Liver (tissue), 9 donors: ENCODE measurements around the gene STAB1. TPM values are rescaled to one million over a fixed set of nuclear protein-coding genes. Genes with fewer than 3 reads are reported as not detected.

Experiments
- DNase-seq: peaks from one replicate; pipeline ENCODE4 v3.0.0-alpha.2; 2017; ENCODE audit warnings: low spot score
- H3K27ac ChIP-seq, 2 donors: one replicate each; pipeline ENCODE4 v1.7.0; 2013; ENCODE audit warnings: inconsistent platforms in 2 of 2, low read length in 2 of 2, control low read depth in 1 of 2, low read depth in 1 of 2, mild to moderate bottlenecking in 1 of 2
- H3K27me3 ChIP-seq, 4 donors: one replicate each; pipeline versions ENCODE4 v1.6.1 to v1.7.0; 2013; ENCODE audit warnings: low read length in 3 of 4, inconsistent platforms in 1 of 4, mild to moderate bottlenecking in 1 of 4, moderate library complexity in 1 of 4; ENCODE audit not compliant: control insufficient read depth in 4 of 4, insufficient read depth in 4 of 4
- H3K36me3 ChIP-seq, 4 donors: one replicate each; pipeline versions ENCODE4 v1.6.1 to v1.7.0; 2013; ENCODE audit warnings: low read length in 3 of 4, mild to moderate bottlenecking in 3 of 4, low read depth in 1 of 4, moderate library complexity in 1 of 4; ENCODE audit not compliant: control insufficient read depth in 4 of 4, insufficient read depth in 3 of 4
- H3K4me1 ChIP-seq, 4 donors: one replicate each; pipeline versions ENCODE4 v1.6.1 to v1.7.0; 2013; ENCODE audit warnings: low read length in 3 of 4, mild to moderate bottlenecking in 3 of 4, moderate library complexity in 1 of 4; ENCODE audit not compliant: control insufficient read depth in 4 of 4, insufficient read depth in 4 of 4
- H3K4me3 ChIP-seq, 3 donors: one replicate each; pipeline versions ENCODE4 v1.6.1 to v1.7.0; 2013; ENCODE audit warnings: low read length in 3 of 3, control low read depth in 1 of 3, low read depth in 1 of 3, mild to moderate bottlenecking in 1 of 3
- H3K9ac ChIP-seq, 2 donors: one replicate each; pipeline ENCODE4 v1.7.0; 2013; ENCODE audit warnings: low read length in 2 of 2, mild to moderate bottlenecking in 2 of 2, moderate library complexity in 2 of 2, control low read depth in 1 of 2, low read depth in 1 of 2
- H3K9me3 ChIP-seq, 4 donors: one replicate each; pipeline versions ENCODE4 v1.6.1 to v1.7.0; 2013; ENCODE audit warnings: low read length in 3 of 4; ENCODE audit not compliant: control insufficient read depth in 4 of 4
- ATF3 ChIP-seq: IDR thresholded peaks from 2 replicates; pipeline ENCODE4 v1.6.1; 2016; ENCODE audit warnings: antibody characterized with exemption
- EGR1 ChIP-seq, 2 donors: IDR thresholded peaks; 2 replicates each; pipeline ENCODE4 v1.6.1; 2016 to 2018; ENCODE audit warnings: antibody characterized with exemption in 2 of 2, low read depth in 2 of 2
- FOXA2 ChIP-seq: IDR thresholded peaks from 2 replicates; pipeline ENCODE4 v1.6.1; 2016; ENCODE audit warnings: antibody characterized with exemption
- GABPA ChIP-seq, 2 donors: IDR thresholded peaks in 1 of 2; conservative IDR thresholded peaks in 1 of 2; 2 replicates each; pipeline ENCODE4 v1.6.1; 2016; ENCODE audit warnings: antibody characterized with exemption in 2 of 2, mild to moderate bottlenecking in 1 of 2, moderate library complexity in 1 of 2
- HNF4A ChIP-seq, 2 donors: conservative IDR thresholded peaks; 2 replicates each; pipeline ENCODE4 v1.6.1; 2016; ENCODE audit warnings: antibody characterized with exemption in 2 of 2, mild to moderate bottlenecking in 2 of 2
- HNF4G ChIP-seq: IDR thresholded peaks from 2 replicates; pipeline ENCODE4 v1.6.1; 2016; ENCODE audit warnings: antibody characterized with exemption
- JUND ChIP-seq, 2 donors: IDR thresholded peaks; 2 replicates each; pipeline ENCODE4 v1.6.1; 2016; ENCODE audit warnings: antibody characterized with exemption in 2 of 2
- NR2F2 ChIP-seq: IDR thresholded peaks from 2 replicates; pipeline ENCODE4 v1.6.1; 2016; ENCODE audit warnings: antibody characterized with exemption
- RAD21 ChIP-seq, 2 donors: IDR thresholded peaks; 2 replicates each; pipeline ENCODE4 v1.6.1; 2016; ENCODE audit warnings: antibody characterized with exemption in 2 of 2, mild to moderate bottlenecking in 2 of 2
- RXRA ChIP-seq, 2 donors: IDR thresholded peaks; 2 replicates each; pipeline ENCODE4 v1.6.1; 2017 to 2018; ENCODE audit warnings: antibody characterized with exemption in 2 of 2, mild to moderate bottlenecking in 1 of 2
- SP1 ChIP-seq: IDR thresholded peaks from 2 replicates; pipeline ENCODE4 v1.6.1; 2018; ENCODE audit warnings: antibody characterized with exemption, mild to moderate bottlenecking
- TAF1 ChIP-seq: conservative IDR thresholded peaks from 2 replicates; pipeline ENCODE4 v1.6.1; 2016; ENCODE audit warnings: antibody characterized with exemption, mild to moderate bottlenecking
- YY1 ChIP-seq: IDR thresholded peaks from 2 replicates; pipeline ENCODE4 v1.6.1; 2016; ENCODE audit warnings: antibody characterized with exemption, mild to moderate bottlenecking
- ZBTB33 ChIP-seq: IDR thresholded peaks from 2 replicates; pipeline ENCODE4 v1.6.1; 2016; ENCODE audit warnings: antibody characterized with exemption
- WGBS: extraction: QIAGEN DNeasy Blood & Tissue Kit; methylation state at CpG from one replicate; pipeline ENCODE4 v1.1.7; 2013; 5-methylcytosine and 5-hydroxymethylcytosine counted together
- polyA plus RNA-seq, 2 donors: library from polyadenylated mRNA; stranded (reverse) in 1 of 2; unstranded in 1 of 2; fragments of 200-250 nt in 1 of 2; fragments of >200 nt in 1 of 2; fragmentation: Nextera tagmentation in 1 of 2; extraction: Ambion mirVana in 1 of 2; gene quantifications; one replicate each; pipeline versions ENCODE4 v1.2.1 to v1.2.3, GENCODE V29; 2013 to 2015
- total RNA-seq, 2 donors: library from RNA; depleted of rRNA; stranded (reverse); fragments of >200 nt; gene quantifications; one replicate each; pipeline ENCODE4 v1.2.3, GENCODE V29; 2014
- TF ChIP-seq, protein P1 (sequence below): fragments of 150-350 bp; IDR thresholded peaks from 2 replicates; pipeline ENCODE4 v1.5.1; 2017; ENCODE audit warnings: improper control_type of control experiment, low read depth, low read length; ENCODE audit not compliant: missing input control
- TF ChIP-seq, protein P2 (sequence below): IDR thresholded peaks from 2 replicates; pipeline ENCODE4 v1.6.1; 2016; ENCODE audit warnings: antibody characterized with exemption, mild to moderate bottlenecking
- TF ChIP-seq, protein P3 (sequence below): IDR thresholded peaks from 2 replicates; pipeline ENCODE4 v1.6.1; 2016; ENCODE audit warnings: antibody characterized with exemption
- donor health status: healthy.
- donor health status: healthy.
- donor health status: healthy.
- donor health status: healthy.
- donor health status: healthy.

The STAB1 gene
- total and polyA plus RNA-seq, 4 donors = 42.0 to 198 (median 71.5) TPM

DNA sequence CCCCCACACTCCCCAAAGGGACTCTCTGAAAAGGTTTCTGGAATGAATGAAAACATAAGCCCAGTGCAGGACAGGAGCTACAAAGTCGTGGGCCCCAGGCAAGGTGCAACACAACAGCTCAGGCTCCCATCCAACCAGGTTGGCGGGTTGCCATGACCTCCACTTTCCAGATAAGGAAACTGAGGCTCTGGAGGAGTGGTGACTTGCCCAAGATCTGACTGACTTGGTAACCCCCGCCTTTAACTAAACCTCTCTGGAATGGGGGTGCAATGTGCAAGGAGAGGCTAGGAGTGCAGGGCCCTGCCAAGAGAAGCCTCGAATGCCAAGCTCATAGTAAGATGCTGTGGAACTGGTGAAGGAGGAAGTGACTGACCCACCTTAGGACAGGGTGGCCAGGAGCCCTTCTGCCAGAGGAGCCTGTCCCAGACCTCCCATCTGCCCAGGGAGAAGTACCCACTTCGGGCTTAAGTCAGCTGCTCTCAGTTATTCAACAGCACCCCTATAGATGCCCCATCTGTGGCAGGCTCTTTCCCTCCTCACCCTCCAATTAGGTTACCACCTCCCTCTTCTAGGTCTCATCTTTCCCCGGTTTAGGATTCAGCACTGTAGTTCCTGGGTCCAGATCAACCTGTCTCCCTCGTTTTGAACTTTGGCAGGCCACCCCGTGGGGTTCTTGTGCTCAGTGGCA lies 40.7 kb upstream of the STAB1 start:
- Histone ChIP-seq H3K9me3 (no peaks in the 10 kb centered on the region), H3K27me3 (no peaks in the 10 kb centered on the region), H3K4me3 (no peak overlapping the region), H3K27ac (peak overlapping the region; percentile 86 to 91), H3K36me3 (peaks cover 0 to 17% (median 8%) of the 10 kb centered on the region in 4 donors), H3K9ac (peak overlapping the region; percentile 92 to 96), H3K4me1 (peaks cover 0 to 29% (median 16%) of the 10 kb centered on the region in 4 donors)
- WGBS = 65% methylated on average over 8 of the region's 8 CpGs
- TF ChIP-seq JUND (IDR thresholded peaks at IDR 0.05) (no peak), RAD21 (IDR thresholded peaks at IDR 0.05) (no peak), YY1 (no peak), EGR1 (IDR thresholded peaks at IDR 0.05; ENCODE audit: low read depth in 2 of 2) (no peak), GABPA (IDR thresholded peaks at IDR 0.05 in 1 of 2, conservative IDR thresholded peaks at IDR 0.05 in 1 of 2) (no peak), RXRA (IDR thresholded peaks at IDR 0.05) (no peak), SP1 (no peak), HNF4A (conservative IDR thresholded peaks at IDR 0.05) (no peak), NR2F2 (no peak), ZBTB33 (no peak), ATF3 (no peak), FOXA2 (no peak), TAF1 (no peak), HNF4G (no peak)
- TF ChIP-seq, protein P1, sequence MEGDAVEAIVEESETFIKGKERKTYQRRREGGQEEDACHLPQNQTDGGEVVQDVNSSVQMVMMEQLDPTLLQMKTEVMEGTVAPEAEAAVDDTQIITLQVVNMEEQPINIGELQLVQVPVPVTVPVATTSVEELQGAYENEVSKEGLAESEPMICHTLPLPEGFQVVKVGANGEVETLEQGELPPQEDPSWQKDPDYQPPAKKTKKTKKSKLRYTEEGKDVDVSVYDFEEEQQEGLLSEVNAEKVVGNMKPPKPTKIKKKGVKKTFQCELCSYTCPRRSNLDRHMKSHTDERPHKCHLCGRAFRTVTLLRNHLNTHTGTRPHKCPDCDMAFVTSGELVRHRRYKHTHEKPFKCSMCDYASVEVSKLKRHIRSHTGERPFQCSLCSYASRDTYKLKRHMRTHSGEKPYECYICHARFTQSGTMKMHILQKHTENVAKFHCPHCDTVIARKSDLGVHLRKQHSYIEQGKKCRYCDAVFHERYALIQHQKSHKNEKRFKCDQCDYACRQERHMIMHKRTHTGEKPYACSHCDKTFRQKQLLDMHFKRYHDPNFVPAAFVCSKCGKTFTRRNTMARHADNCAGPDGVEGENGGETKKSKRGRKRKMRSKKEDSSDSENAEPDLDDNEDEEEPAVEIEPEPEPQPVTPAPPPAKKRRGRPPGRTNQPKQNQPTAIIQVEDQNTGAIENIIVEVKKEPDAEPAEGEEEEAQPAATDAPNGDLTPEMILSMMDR = no peak
- TF ChIP-seq, protein P2, sequence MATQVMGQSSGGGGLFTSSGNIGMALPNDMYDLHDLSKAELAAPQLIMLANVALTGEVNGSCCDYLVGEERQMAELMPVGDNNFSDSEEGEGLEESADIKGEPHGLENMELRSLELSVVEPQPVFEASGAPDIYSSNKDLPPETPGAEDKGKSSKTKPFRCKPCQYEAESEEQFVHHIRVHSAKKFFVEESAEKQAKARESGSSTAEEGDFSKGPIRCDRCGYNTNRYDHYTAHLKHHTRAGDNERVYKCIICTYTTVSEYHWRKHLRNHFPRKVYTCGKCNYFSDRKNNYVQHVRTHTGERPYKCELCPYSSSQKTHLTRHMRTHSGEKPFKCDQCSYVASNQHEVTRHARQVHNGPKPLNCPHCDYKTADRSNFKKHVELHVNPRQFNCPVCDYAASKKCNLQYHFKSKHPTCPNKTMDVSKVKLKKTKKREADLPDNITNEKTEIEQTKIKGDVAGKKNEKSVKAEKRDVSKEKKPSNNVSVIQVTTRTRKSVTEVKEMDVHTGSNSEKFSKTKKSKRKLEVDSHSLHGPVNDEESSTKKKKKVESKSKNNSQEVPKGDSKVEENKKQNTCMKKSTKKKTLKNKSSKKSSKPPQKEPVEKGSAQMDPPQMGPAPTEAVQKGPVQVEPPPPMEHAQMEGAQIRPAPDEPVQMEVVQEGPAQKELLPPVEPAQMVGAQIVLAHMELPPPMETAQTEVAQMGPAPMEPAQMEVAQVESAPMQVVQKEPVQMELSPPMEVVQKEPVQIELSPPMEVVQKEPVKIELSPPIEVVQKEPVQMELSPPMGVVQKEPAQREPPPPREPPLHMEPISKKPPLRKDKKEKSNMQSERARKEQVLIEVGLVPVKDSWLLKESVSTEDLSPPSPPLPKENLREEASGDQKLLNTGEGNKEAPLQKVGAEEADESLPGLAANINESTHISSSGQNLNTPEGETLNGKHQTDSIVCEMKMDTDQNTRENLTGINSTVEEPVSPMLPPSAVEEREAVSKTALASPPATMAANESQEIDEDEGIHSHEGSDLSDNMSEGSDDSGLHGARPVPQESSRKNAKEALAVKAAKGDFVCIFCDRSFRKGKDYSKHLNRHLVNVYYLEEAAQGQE = no peak
- TF ChIP-seq, protein P3, sequence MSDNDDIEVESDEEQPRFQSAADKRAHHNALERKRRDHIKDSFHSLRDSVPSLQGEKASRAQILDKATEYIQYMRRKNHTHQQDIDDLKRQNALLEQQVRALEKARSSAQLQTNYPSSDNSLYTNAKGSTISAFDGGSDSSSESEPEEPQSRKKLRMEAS = no peak
- no peak for DNase-seq
